Neutrophil (primary cell): ENCODE results near the gene DNHD1.

Experiments used
- H3K27ac ChIP-seq: fragments of 200-600 bp; sonication (generic); 2 replicates; pipeline ENCODE4 v1.5.1; 2016; ENCODE audit warnings: mild to moderate bottlenecking, moderate library complexity
- H3K27me3 ChIP-seq: fragments of 200-600 bp; sonication (generic); 2 replicates; pipeline ENCODE4 v1.6.0; 2016; ENCODE audit warnings: mild to moderate bottlenecking
- H3K36me3 ChIP-seq: fragments of 200-600 bp; sonication (generic); 2 replicates; pipeline ENCODE4 v1.5.1; 2017
- H3K4me1 ChIP-seq, 2 experiments: fragments of 200-600 bp in 1 of 2; sonication (generic) in 1 of 2; 1 replicate in 1 of 2; 2 replicates in 1 of 2; pipeline versions ENCODE4 v1.5.1 to v1.6.1; 2013 to 2016; ENCODE audit warnings: low read depth in 1 of 2, low read length in 1 of 2, mild to moderate bottlenecking in 1 of 2, moderate library complexity in 1 of 2; ENCODE audit not compliant: control insufficient read depth in 1 of 2, insufficient read depth in 1 of 2
- H3K4me3 ChIP-seq, 2 experiments: fragments of 200-600 bp in 1 of 2; sonication (generic) in 1 of 2; 1 replicate in 1 of 2; 2 replicates in 1 of 2; pipeline ENCODE4 v1.5.1; 2013 to 2016; ENCODE audit warnings: low read depth in 1 of 2, low read length in 1 of 2, mild to moderate bottlenecking in 1 of 2, moderate library complexity in 1 of 2
- H3K9me3 ChIP-seq: fragments of 200-600 bp; sonication (generic); 2 replicates; pipeline ENCODE4 v1.5.1; 2016
- CTCF ChIP-seq: fragments of 200-600 bp; sonication (generic); IDR thresholded peaks from 2 replicates; pipeline ENCODE4 v1.5.1; 2016; ENCODE audit warnings: antibody characterized with exemption

DNHD1 gene

GRCh38 chr11:6563121-6563619 lies 66.1 kb downstream of the DNHD1 start:
- Histone ChIP-seq H3K27ac (no peak overlapping the region), H3K27me3 (no peaks in the 10 kb centered on the region), H3K36me3 (no peaks in the 10 kb centered on the region), H3K9me3 (no peaks in the 10 kb centered on the region), H3K4me1 (no peaks in the 10 kb centered on the region), H3K4me3 (no peak overlapping the region)
- TF ChIP-seq CTCF, result no peak

- no peaks in the 10 kb centered on the region for H3K36me3 ChIP-seq
- H3K4me1 ChIP-seq, result no peaks in the 10 kb centered on the region
- H3K27me3 ChIP-seq, result no peaks in the 10 kb centered on the region
- H3K27ac ChIP-seq, result no peak overlapping the region
- no peak overlapping the region for H3K4me3 ChIP-seq
- no peaks in the 10 kb centered on the region for H3K9me3 ChIP-seq
- no peak for TF ChIP-seq CTCF
These were observed 66.6 kb downstream of the DNHD1 start for GRCh38 chr11:6563667-6564066.

GRCh38 chr11:6565325-6565724 lies 68.2 kb downstream of the DNHD1 start:
- H3K27ac ChIP-seq, result no peak overlapping the region
- H3K4me1 ChIP-seq, result no peaks in the 10 kb centered on the region
- no peak for TF ChIP-seq CTCF
- no peaks in the 10 kb centered on the region for H3K27me3 ChIP-seq
- H3K4me3 ChIP-seq, result no peak overlapping the region
- H3K9me3 ChIP-seq, result no peaks in the 10 kb centered on the region
- no peaks in the 10 kb centered on the region for H3K36me3 ChIP-seq

- Histone ChIP-seq H3K4me1 (no peaks in the 10 kb centered on the region), H3K36me3 (no peaks in the 10 kb centered on the region), H3K27me3 (peaks cover 4% of the 10 kb centered on the region), H3K9me3 (no peaks in the 10 kb centered on the region), H3K4me3 (no peak overlapping the region), H3K27ac (no peak overlapping the region)
- no peak for TF ChIP-seq CTCF
These were observed 69.1 kb downstream of the DNHD1 start for GRCh38 chr11:6565988-6566703.

GRCh38 chr11:6566704-6567370 lies 69.8 kb downstream of the DNHD1 start:
- Histone ChIP-seq H3K27ac (no peak overlapping the region), H3K4me3 (no peak overlapping the region), H3K27me3 (peaks cover 8% of the 10 kb centered on the region), H3K9me3 (no peaks in the 10 kb centered on the region), H3K4me1 (no peaks in the 10 kb centered on the region), H3K36me3 (no peaks in the 10 kb centered on the region)
- TF ChIP-seq CTCF, result no peak
